DOHH2 (cell line): ENCODE data around the gene ELOA.
A peak's percentile ranks its signal among the peaks of the same experiment; 100 is the strongest.

Experiments used
- H3F3A ChIP-seq: fragments of 200-600 bp; sonication (generic), shearing (Covaris generic); 2 replicates; pipeline ENCODE4 v1.6.0; 2016; ENCODE audit warnings: antibody characterized with exemption, mild to moderate bottlenecking; ENCODE audit not compliant: control insufficient read depth, insufficient read depth
- H3K27ac ChIP-seq: fragments of 200-600 bp; sonication (generic); 2 replicates; pipeline ENCODE4 v1.5.1; 2014; ENCODE audit warnings: low read depth, mild to moderate bottlenecking, low read length, moderate library complexity
- H3K27me3 ChIP-seq: fragments of 200-600 bp; sonication (generic); 2 replicates; pipeline ENCODE4 v1.6.1; 2014; ENCODE audit warnings: mild to moderate bottlenecking, low read length, mixed read lengths; ENCODE audit not compliant: control insufficient read depth
- H3K36me3 ChIP-seq: fragments of 200-600 bp; sonication (generic); 2 replicates; pipeline ENCODE4 v1.6.1; 2014; ENCODE audit warnings: mild to moderate bottlenecking, low read length, moderate library complexity, mixed read lengths; ENCODE audit not compliant: control insufficient read depth
- H3K4me1 ChIP-seq: fragments of 200-600 bp; sonication (generic); 2 replicates; pipeline ENCODE4 v1.6.1; 2014; ENCODE audit warnings: mild to moderate bottlenecking, low read length, mixed read lengths; ENCODE audit not compliant: control insufficient read depth
- H3K4me2 ChIP-seq: fragments of 200-600 bp; sonication (generic); 2 replicates; pipeline ENCODE4 v1.6.0; 2014; ENCODE audit warnings: mild to moderate bottlenecking, low read length, moderate library complexity
- H3K4me3 ChIP-seq: fragments of 200-600 bp; sonication (generic); 2 replicates; pipeline ENCODE4 v1.5.1; 2014; ENCODE audit warnings: mild to moderate bottlenecking, low read length, mixed read lengths
- H3K79me2 ChIP-seq: fragments of 200-600 bp; sonication (generic); 2 replicates; pipeline ENCODE4 v1.6.1; 2014; ENCODE audit warnings: mild to moderate bottlenecking, low read length, mixed read lengths; ENCODE audit not compliant: control insufficient read depth
- H3K9me2 ChIP-seq: fragments of 200-600 bp; sonication (generic); replicated peaks from 2 replicates; pipeline ENCODE4 v1.6.1; 2014; ENCODE audit warnings: mild to moderate bottlenecking, low read length, mixed read lengths; ENCODE audit not compliant: control insufficient read depth
- H3K9me3 ChIP-seq: fragments of 200-600 bp; sonication (generic); 2 replicates; pipeline ENCODE4 v1.6.1; 2014; ENCODE audit warnings: antibody characterized with exemption, low read length, mixed read lengths; ENCODE audit not compliant: control insufficient read depth, insufficient read depth
- H4K20me1 ChIP-seq: fragments of 200-600 bp; sonication (generic); 2 replicates; pipeline ENCODE4 v1.6.0; 2014; ENCODE audit warnings: low read depth, mild to moderate bottlenecking, antibody characterized with exemption, low read length, moderate library complexity; ENCODE audit not compliant: control insufficient read depth, insufficient read depth
- CTCF ChIP-seq: fragments of 200-600 bp; sonication (generic); IDR thresholded peaks from one replicate; pipeline ENCODE4 v1.5.1; 2014; ENCODE audit warnings: antibody characterized with exemption, mild to moderate bottlenecking, low read depth, low read length; ENCODE audit not compliant: poor library complexity, severe bottlenecking
- EZH2phosphoT487 ChIP-seq: fragments of 200-600 bp; sonication (generic); IDR thresholded peaks from 2 replicates; pipeline ENCODE4 v1.6.1; 2017; ENCODE audit warnings: borderline replicate concordance, mild to moderate bottlenecking, antibody characterized with exemption, low read length, moderate library complexity, mixed read lengths

ELOA gene

GRCh38 chr1:23796466-23797271, 53.4 kb downstream of the ELOA start:
- peaks cover 36% of the 10 kb centered on the region for H3K36me3 ChIP-seq
- H3K4me2 ChIP-seq: no peak overlapping the region
- no peaks in the 10 kb centered on the region for H4K20me1 ChIP-seq
- peaks cover 27% of the 10 kb centered on the region for H3K79me2 ChIP-seq
- no peaks in the 10 kb centered on the region for H3K9me2 ChIP-seq
- H3K9me3 ChIP-seq: no peaks in the 10 kb centered on the region
- H3K27ac ChIP-seq: no peak overlapping the region
- no peak overlapping the region for H3K4me3 ChIP-seq
- H3F3A ChIP-seq: no peaks in the 10 kb centered on the region
- TF ChIP-seq CTCF: no peak
- no peak for TF ChIP-seq EZH2phosphoT487
- no peaks in the 10 kb centered on the region for H3K27me3 ChIP-seq
- peaks cover 29% of the 10 kb centered on the region for H3K4me1 ChIP-seq

GRCh38 chr1:23797478-23798448, 54.5 kb downstream of the ELOA start:
- peaks cover 36% of the 10 kb centered on the region for H3K36me3 ChIP-seq
- H3K9me3 ChIP-seq: no peaks in the 10 kb centered on the region
- H4K20me1 ChIP-seq: no peaks in the 10 kb centered on the region
- no peak for TF ChIP-seq EZH2phosphoT487
- no peak for TF ChIP-seq CTCF
- H3F3A ChIP-seq: no peaks in the 10 kb centered on the region
- H3K79me2 ChIP-seq: peaks cover 16% of the 10 kb centered on the region
- no peaks in the 10 kb centered on the region for H3K27me3 ChIP-seq
- no peak overlapping the region for H3K27ac ChIP-seq
- peaks cover 23% of the 10 kb centered on the region for H3K4me1 ChIP-seq
- H3K4me3 ChIP-seq: no peak overlapping the region
- no peak overlapping the region for H3K4me2 ChIP-seq
- no peaks in the 10 kb centered on the region for H3K9me2 ChIP-seq

- no peaks in the 10 kb centered on the region for H3F3A ChIP-seq
- no peaks in the 10 kb centered on the region for H4K20me1 ChIP-seq
- H3K4me2 ChIP-seq: peak overlapping the region; percentile 98; the same call in 1 of the 2 replicates
- TF ChIP-seq EZH2phosphoT487 (no peak), CTCF (peak; percentile 51)
- H3K79me2 ChIP-seq: peaks cover 9% of the 10 kb centered on the region
- no peaks in the 10 kb centered on the region for H3K27me3 ChIP-seq
- H3K9me3 ChIP-seq: no peaks in the 10 kb centered on the region
- no peak overlapping the region for H3K27ac ChIP-seq
- H3K4me3 ChIP-seq: no peak overlapping the region
- no peaks in the 10 kb centered on the region for H3K9me2 ChIP-seq
- peaks cover 27% of the 10 kb centered on the region for H3K36me3 ChIP-seq
- H3K4me1 ChIP-seq: peaks cover 17% of the 10 kb centered on the region
Observed at GRCh38 chr1:23798662-23799142, 55.4 kb downstream of the ELOA start.
